ENCODE measurements around the gene LAMA3. TPM values are rescaled to one million over a fixed set of nuclear protein-coding genes. Genes with fewer than 3 reads are reported as not detected.

The LAMA3 gene
- total and polyA plus RNA-seq, 5 donors: 1.7 to 5.4 (median 4.2) TPM

DNA sequence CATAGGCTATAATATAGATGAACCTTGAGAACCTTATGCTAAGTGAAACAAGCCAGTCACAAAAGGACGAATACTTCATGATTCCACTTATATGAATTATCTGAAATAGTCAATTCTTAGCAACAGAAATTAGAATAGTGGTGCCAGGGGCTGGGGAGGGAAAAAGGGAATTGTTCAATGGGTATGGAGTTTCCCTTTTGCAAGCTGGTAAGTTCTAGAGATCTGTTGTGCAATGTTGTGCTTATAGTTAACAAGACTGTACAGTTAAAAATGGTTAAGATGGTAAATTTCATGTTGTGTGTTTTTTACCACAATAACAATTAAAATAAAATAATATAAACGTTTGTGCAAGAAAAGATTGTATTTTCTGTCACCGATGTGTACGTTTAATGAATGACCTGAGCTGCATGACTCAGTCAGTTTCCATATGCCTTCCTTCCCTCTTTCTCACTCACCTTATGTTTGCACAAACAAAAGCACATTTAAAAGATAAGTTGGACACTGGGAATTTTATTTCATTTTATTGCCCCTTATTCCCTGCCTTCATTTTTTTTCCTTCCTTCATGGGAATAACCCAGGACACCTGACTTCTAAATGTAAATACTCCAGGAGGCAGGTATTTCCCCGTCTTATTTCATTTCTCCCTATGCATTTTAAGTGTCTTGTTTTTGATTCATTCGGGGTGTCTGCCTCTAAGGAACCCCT lies 181.6 kb downstream of the LAMA3 start:
- Histone ChIP-seq H3K4me3 (ENCODE audit: low read length) (no peak overlapping the region), H3K27ac (ENCODE audit: low read length) (no peak overlapping the region), H3K27me3 (ENCODE audit: control insufficient read depth, insufficient read depth) (no peaks in the 10 kb centered on the region), H3K4me1 (ENCODE audit: control insufficient read depth, insufficient read depth, low read length) (peaks cover 2% of the 10 kb centered on the region), H3K9me3 (ENCODE audit: control insufficient read depth, low read length) (no peaks in the 10 kb centered on the region)
- no peak for ATAC-seq
- intact Hi-C loops (cut with DNase I): no loop called here
- 75% methylated on average over 6 of the region's 6 CpGs for WGBS
- no peak for DNase-seq

DNA sequence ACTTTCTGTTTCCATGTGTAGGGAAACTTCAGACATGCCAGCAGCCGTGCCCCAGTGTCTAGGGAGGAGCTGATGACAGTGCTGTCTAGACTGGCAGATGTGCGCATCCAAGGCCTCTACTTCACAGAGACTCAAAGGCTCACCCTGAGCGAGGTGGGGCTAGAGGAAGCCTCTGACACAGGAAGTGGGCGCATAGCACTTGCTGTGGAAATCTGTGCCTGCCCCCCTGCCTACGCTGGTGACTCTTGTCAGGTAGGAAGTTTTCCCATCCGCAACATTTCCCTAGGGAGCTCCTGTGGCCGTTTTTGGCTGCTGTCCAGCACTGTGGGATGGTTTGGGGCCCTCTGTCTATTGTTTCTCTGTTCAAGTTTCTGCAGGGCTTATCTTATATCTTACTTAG lies 182.2 kb downstream of the LAMA3 start:
- intact Hi-C loops (cut with DNase I): no loop called here
- 49% methylated on average over 7 of the region's 7 CpGs for WGBS
- peak; percentile 46 to 63 for ATAC-seq
- Histone ChIP-seq H3K9me3 (ENCODE audit: control insufficient read depth, low read length) (no peaks in the 10 kb centered on the region), H3K27me3 (ENCODE audit: control insufficient read depth, insufficient read depth) (no peaks in the 10 kb centered on the region), H3K4me3 (ENCODE audit: low read length) (no peak overlapping the region), H3K4me1 (ENCODE audit: control insufficient read depth, insufficient read depth, low read length) (peaks cover 2% of the 10 kb centered on the region), H3K27ac (ENCODE audit: low read length) (no peak overlapping the region)
- DNase-seq: peak in 2 of 3 donors; percentile 48 to 50

DNA sequence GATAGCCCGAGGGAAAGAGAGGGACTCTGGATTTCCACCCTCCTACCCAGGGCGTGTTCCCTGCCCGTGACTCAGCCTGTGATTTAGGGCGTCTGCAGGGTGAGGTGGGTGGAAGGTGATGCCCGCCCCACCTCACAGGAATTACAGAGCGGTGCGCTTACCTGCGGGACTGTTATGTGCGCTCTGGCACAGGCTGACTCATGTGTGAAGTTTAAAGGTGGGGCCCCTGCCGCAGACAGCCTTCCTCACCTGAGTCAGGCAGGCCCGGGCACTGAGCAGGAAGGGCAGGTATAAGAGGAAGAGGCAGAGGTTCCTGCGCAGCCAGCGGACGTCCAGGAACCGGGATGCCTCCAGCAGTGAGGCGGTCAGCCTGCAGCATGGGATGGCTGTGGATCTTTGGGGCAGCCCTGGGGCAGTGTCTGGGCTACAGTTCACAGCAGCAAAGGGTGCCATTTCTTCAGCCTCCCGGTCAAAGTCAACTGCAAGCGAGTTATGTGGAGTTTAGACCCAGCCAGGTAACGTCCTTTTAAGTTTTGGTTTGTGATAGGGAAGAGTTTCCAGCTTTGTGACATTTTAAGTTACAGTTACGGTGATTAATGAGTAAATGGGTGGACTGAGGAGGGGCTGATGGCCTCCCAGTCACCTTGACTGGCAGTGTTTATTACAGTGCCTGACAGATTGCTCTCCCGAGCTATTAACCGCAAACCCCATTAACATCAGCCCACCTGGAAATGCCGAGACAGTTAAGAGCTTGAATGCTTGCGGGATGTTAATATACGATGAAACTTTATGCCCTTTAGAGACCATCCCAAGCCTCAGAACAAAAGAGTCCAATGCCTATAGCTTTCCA lies 183.7 kb downstream of the LAMA3 start:
- H3K27me3 ChIP-seq (ENCODE audit: control insufficient read depth, insufficient read depth): no peaks in the 10 kb centered on the region
- ATAC-seq (peak in 1 of 2 donors; percentile 74), DNase-seq (peak in 1 of 3 donors; percentile 30)
- intact Hi-C loops (cut with DNase I): no loop called here
- H3K9me3 ChIP-seq (ENCODE audit: control insufficient read depth, low read length): no peaks in the 10 kb centered on the region
- no peak overlapping the region for H3K4me3 ChIP-seq (ENCODE audit: low read length)
- 88% methylated on average over 25 of the region's 25 CpGs for WGBS
- H3K27ac ChIP-seq (ENCODE audit: low read length): no peak overlapping the region
- H3K4me1 ChIP-seq (ENCODE audit: control insufficient read depth, insufficient read depth, low read length): peaks cover 2% of the 10 kb centered on the region

DNA sequence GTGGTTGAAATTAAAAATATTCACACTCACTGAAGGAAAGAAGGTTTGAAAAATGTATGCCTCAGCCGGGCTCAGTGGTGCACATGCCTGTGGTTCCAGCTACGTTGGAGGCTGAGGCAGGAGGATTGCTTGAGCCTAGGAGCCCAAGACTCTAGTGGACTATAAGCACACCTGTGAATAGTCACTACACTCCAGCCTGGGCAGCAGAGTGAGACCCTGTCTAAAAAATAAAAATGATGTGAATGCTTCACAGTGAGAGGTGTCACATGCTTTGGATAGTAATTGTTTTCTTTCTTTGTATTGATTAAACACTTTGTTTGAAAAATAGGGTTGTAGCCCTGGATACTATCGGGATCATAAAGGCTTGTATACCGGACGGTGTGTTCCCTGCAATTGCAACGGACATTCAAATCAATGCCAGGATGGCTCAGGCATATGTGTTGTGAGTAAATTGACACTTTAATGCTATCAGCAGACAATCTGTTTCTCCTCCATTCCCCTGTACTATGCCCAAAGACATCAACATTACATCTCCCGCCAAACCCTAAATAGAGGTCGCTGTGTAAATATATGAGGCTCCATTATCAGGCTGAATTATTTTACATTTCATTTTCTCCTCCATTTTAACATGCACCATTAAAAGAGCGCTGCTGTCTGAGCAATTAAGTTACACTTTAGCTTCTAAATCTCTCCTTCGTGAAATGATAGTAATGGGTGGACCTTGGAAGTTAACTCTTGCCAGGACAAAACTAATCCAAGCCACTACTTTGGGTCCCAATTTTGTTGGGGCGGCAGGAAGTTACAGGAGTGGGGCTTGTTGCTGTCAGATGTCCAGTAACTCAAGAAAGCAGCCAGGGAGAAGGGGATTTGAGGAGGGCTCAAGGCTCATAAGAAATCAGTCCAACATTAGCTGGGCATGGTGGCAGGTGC lies 187.0 kb downstream of the LAMA3 start:
- ATAC-seq: no peak
- WGBS: 88% methylated on average over 11 of the region's 11 CpGs
- intact Hi-C loops (cut with DNase I): no loop called here

DNA sequence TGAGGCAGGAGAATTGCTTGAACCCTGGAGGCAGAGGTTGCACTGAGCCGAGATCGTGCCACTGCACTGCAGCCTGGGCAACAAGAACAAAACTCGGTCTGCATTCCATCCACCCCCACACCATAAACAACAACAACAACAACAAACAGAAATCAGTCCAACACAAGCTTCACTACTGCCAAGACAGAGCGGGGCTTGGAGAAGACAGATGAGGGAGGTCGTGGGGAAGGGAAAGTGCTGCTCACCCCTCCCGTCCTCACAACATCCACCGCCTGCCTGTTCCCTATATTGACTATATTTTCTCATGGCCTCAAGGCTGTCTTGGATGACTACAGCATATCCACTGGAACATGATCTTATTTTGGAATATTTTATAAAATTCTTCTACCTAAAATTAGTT lies 187.7 kb downstream of the LAMA3 start:
- 84% methylated on average over 7 of the region's 7 CpGs for WGBS
- H3K4me3 ChIP-seq (ENCODE audit: low read length): no peak overlapping the region
- intact Hi-C loops (cut with DNase I): no loop called here
- H3K27ac ChIP-seq (ENCODE audit: low read length): no peak overlapping the region
- H3K27me3 ChIP-seq (ENCODE audit: control insufficient read depth, insufficient read depth): no peaks in the 10 kb centered on the region
- H3K9me3 ChIP-seq (ENCODE audit: control insufficient read depth, low read length): no peaks in the 10 kb centered on the region
- no peaks in the 10 kb centered on the region for H3K4me1 ChIP-seq (ENCODE audit: control insufficient read depth, insufficient read depth, low read length)
- DNase-seq: no peak
- ATAC-seq: no peak

More for the DNA sequence above, 187.0 kb downstream of the LAMA3 start:
- no peak for DNase-seq
- Histone ChIP-seq H3K27ac (ENCODE audit: low read length) (no peak overlapping the region), H3K27me3 (ENCODE audit: control insufficient read depth, insufficient read depth) (no peaks in the 10 kb centered on the region), H3K9me3 (ENCODE audit: control insufficient read depth, low read length) (no peaks in the 10 kb centered on the region), H3K4me3 (ENCODE audit: low read length) (no peak overlapping the region), H3K4me1 (ENCODE audit: control insufficient read depth, insufficient read depth, low read length) (peaks cover 2% of the 10 kb centered on the region)

DNA sequence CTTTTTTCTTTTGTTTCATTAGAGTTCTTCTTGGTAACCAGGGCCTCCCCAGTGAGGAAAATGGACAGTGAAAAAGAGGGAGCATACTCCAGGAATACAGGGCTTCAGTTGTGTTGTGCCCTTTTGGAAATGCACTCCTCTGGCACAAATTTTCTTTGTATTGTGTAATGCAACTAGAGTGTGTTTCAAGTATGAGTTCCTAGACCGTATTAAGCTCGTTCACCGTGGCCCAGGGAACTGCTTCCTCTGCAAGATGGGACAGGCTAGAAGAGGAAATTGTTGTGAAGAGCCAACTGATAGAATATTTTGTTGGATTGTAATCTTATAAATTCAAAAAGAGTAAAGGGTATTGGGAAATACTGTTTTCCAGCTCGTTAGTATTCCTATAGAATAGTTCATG lies 188.1 kb downstream of the LAMA3 start:
- 68% methylated on average over 4 of the region's 4 CpGs for WGBS
- Histone ChIP-seq H3K9me3 (ENCODE audit: control insufficient read depth, low read length) (no peaks in the 10 kb centered on the region), H3K4me3 (ENCODE audit: low read length) (no peak overlapping the region), H3K27me3 (ENCODE audit: control insufficient read depth, insufficient read depth) (no peaks in the 10 kb centered on the region), H3K4me1 (ENCODE audit: control insufficient read depth, insufficient read depth, low read length) (no peaks in the 10 kb centered on the region), H3K27ac (ENCODE audit: low read length) (no peak overlapping the region)
- DNase-seq: no peak
- ATAC-seq: no peak
- intact Hi-C loops (cut with DNase I): no loop called here

DNA sequence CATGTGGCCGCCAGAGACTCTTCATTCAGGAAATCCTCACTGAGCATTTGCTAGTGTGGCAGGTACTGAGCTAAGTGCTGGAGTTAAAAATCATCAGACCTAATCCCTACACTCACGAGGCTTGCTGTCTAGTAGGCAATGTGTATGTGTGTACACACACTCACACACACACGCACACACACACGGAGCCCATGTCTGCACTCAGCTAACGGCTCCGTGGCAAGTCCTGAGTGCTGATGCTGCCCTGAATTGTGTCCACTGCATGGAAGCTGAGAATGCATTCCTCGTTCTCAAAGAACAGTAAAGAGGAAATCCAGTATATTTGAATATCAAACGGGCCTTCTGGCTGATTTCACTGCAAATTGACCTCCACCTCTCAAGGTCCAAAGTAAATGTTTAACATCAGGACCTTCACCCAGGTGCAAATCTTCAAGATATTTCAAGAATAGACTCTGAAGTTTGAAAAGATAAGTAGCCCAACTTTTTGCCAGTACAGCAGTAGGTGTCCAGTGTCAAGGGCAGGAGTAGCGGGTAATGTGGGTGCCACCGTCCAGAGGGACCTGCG lies 189.2 kb downstream of the LAMA3 start:
- no peak for DNase-seq
- ATAC-seq: no peak
- H3K4me3 ChIP-seq (ENCODE audit: low read length): no peak overlapping the region
- no peaks in the 10 kb centered on the region for H3K9me3 ChIP-seq (ENCODE audit: control insufficient read depth, low read length)
- 91% methylated on average over 11 of the region's 11 CpGs for WGBS
- H3K27me3 ChIP-seq (ENCODE audit: control insufficient read depth, insufficient read depth): no peaks in the 10 kb centered on the region
- peaks cover 3% of the 10 kb centered on the region for H3K4me1 ChIP-seq (ENCODE audit: control insufficient read depth, insufficient read depth, low read length)
- no peak overlapping the region for H3K27ac ChIP-seq (ENCODE audit: low read length)
- intact Hi-C loops (cut with DNase I): no loop called here

DNA sequence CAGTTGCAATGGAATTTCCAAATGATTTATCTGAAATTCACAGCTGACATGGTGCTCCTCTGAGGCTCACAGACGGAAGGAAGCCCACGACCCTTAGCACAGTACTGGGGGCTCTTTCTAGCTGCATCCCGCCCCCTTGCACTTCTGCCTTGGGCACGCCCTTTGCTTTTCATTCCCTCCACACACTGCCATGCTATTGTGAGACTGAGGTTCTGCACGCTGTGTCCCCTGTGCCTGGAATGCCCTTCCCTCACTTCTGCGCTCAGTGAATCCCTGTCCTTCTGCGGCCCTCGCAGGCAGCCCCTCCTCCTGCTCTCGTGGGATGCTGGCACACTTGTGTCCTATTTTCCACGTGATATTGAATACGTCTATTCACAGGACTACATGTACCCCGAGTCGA lies 189.9 kb downstream of the LAMA3 start:
- Histone ChIP-seq H3K27me3 (ENCODE audit: control insufficient read depth, insufficient read depth) (no peaks in the 10 kb centered on the region), H3K4me1 (ENCODE audit: control insufficient read depth, insufficient read depth, low read length) (peaks cover 3% of the 10 kb centered on the region), H3K27ac (ENCODE audit: low read length) (no peak overlapping the region), H3K9me3 (ENCODE audit: control insufficient read depth, low read length) (no peaks in the 10 kb centered on the region), H3K4me3 (ENCODE audit: low read length) (no peak overlapping the region)
- intact Hi-C loops (cut with DNase I): no loop called here
- DNase-seq: peak in 1 of 3 donors; percentile 10
- 91% methylated on average over 13 of the region's 13 CpGs for WGBS
- ATAC-seq: no peak

DNA sequence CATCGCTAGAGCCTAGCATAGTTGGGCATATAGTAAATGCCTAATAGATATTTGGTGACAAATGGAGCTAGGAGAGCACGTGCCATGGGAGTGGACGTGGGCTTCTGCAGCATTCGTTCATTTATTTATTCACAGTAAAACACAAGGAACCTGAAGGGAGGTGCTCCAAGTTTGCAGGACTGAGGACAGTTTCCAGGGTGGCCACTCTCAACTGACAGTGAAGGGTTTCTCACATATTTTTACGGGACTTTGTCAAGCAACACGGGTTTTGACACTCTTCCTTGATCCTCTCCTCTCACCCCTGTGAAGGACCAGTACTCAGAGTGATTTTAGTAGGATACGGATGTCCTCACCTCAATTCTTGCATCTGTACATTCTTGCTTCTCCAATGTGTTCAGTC lies 190.3 kb downstream of the LAMA3 start:
- Histone ChIP-seq H3K27ac (ENCODE audit: low read length) (no peak overlapping the region), H3K9me3 (ENCODE audit: control insufficient read depth, low read length) (no peaks in the 10 kb centered on the region), H3K4me1 (ENCODE audit: control insufficient read depth, insufficient read depth, low read length) (peaks cover 3% of the 10 kb centered on the region), H3K4me3 (ENCODE audit: low read length) (no peak overlapping the region), H3K27me3 (ENCODE audit: control insufficient read depth, insufficient read depth) (no peaks in the 10 kb centered on the region)
- intact Hi-C loops (cut with DNase I): no loop called here
- DNase-seq (no peak), ATAC-seq (no peak)
- WGBS: 91% methylated on average over 7 of the region's 7 CpGs

DNA sequence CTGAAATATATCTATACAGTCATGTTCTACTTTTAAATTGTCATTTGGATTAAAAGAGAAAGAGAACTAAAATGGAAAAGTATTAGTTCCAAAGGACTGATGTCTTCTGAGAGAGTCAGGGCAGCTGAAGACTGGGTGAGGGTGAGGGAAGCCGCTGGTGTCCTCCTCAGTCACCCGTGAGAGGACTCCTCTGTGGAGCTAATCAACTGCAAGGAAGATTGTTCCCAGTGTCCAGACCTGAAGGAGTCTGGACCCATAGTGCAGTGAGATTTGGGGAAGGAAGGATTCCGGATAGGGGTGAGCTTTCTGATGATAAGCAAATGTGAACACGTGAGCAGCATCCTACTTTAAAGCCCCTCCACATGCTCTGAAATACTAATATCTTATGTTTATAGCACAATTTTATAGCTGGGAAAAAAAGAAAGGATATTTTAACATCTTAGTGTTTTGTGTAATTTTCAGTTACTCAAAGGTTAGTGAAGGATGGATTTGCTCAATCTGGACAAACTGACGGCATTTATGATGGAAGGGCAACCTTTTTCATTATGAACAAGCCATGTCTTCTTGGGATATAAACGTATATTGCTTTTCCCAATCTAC lies 190.8 kb downstream of the LAMA3 start:
- Histone ChIP-seq H3K27ac (ENCODE audit: low read length) (no peak overlapping the region), H3K27me3 (ENCODE audit: control insufficient read depth, insufficient read depth) (no peaks in the 10 kb centered on the region), H3K9me3 (ENCODE audit: control insufficient read depth, low read length) (no peaks in the 10 kb centered on the region), H3K4me1 (ENCODE audit: control insufficient read depth, insufficient read depth, low read length) (peaks cover 3% of the 10 kb centered on the region), H3K4me3 (ENCODE audit: low read length) (no peak overlapping the region)
- DNase-seq: no peak
- WGBS: 94% methylated on average over 6 of the region's 6 CpGs
- no peak for ATAC-seq
- intact Hi-C loops (cut with DNase I): no loop called here

Data from right cardiac atrium (tissue), 5 donors.